HepG2 (cell line): ENCODE measurements around the gene CNPPD1. TPM values are rescaled to one million over a fixed set of nuclear protein-coding genes. Genes with fewer than 3 reads are reported as not detected.

ENCODE experiments used
- ARHGAP35 ChIP-seq: sonication (generic); formaldehyde crosslinking; IDR thresholded peaks from 2 replicates; pipeline ENCODE4 v1.9.0; 2022; ENCODE audit warnings: mild to moderate bottlenecking, inconsistent platforms, moderate library complexity, missing genetic modification reagents, borderline replicate concordance
- KDM5B ChIP-seq: sonication (generic); formaldehyde crosslinking; IDR thresholded peaks from 2 replicates; pipeline ENCODE4 v1.4.0; 2020; ENCODE audit warnings: missing genetic modification reagents, mild to moderate bottlenecking, borderline replicate concordance
- MAFG ChIP-seq: sonication (generic); formaldehyde crosslinking; IDR thresholded peaks from 2 replicates; pipeline ENCODE4 v1.5.1; 2020; ENCODE audit warnings: mild to moderate bottlenecking, missing genetic modification reagents
- MZF1 ChIP-seq: sonication (generic); formaldehyde crosslinking; IDR thresholded peaks from 2 replicates; pipeline ENCODE4 v1.8.1; 2023; ENCODE audit warnings: mild to moderate bottlenecking, missing genetic modification reagents, borderline replicate concordance
- PITX1 ChIP-seq: sonication (generic); formaldehyde crosslinking; IDR thresholded peaks from 2 replicates; pipeline ENCODE4 v1.5.1; 2020; ENCODE audit warnings: mild to moderate bottlenecking, missing genetic modification reagents
- POGZ ChIP-seq: sonication (generic); formaldehyde crosslinking; IDR thresholded peaks from 2 replicates; pipeline ENCODE4 v1.4.0; 2020; ENCODE audit warnings: mild to moderate bottlenecking, missing genetic modification reagents
- RFX5 ChIP-seq: IDR thresholded peaks from 2 replicates; pipeline ENCODE4 v1.6.1; 2011; ENCODE audit warnings: low read depth, low read length, improper control_type of control experiment
- RXRA ChIP-seq: sonication (generic); formaldehyde crosslinking; IDR thresholded peaks from 2 replicates; pipeline ENCODE4 v1.5.1; 2020; ENCODE audit warnings: missing genetic modification reagents
- SAP130 ChIP-seq: IDR thresholded peaks from 2 replicates; pipeline ENCODE4 v1.6.1; 2016; ENCODE audit warnings: low read depth
- SMAD3 ChIP-seq: sonication (generic); formaldehyde crosslinking; IDR thresholded peaks from 2 replicates; pipeline ENCODE4 v1.4.0; 2020; ENCODE audit warnings: missing genetic modification reagents
- SOX5 ChIP-seq: IDR thresholded peaks from 2 replicates; pipeline ENCODE4 v1.6.1; 2016; ENCODE audit warnings: borderline replicate concordance
- UBTF ChIP-seq: sonication (generic); formaldehyde crosslinking; IDR thresholded peaks from 2 replicates; pipeline ENCODE4 v1.4.0; 2020; ENCODE audit warnings: mild to moderate bottlenecking, missing genetic modification reagents
- ZC3H13 ChIP-seq: sonication (generic); formaldehyde crosslinking; IDR thresholded peaks from 2 replicates; pipeline ENCODE4 v1.8.1; 2023; ENCODE audit warnings: mild to moderate bottlenecking, missing genetic modification reagents, moderate library complexity
- ZKSCAN8 ChIP-seq: IDR thresholded peaks from 2 replicates; pipeline ENCODE4 v1.6.1; 2016; ENCODE audit warnings: borderline replicate concordance, missing genetic modification reagents, missing compliant biosample characterization
- ZNF160 ChIP-seq: sonication (generic); formaldehyde crosslinking; IDR thresholded peaks from 2 replicates; pipeline ENCODE4 v1.8.0; 2022; ENCODE audit warnings: mild to moderate bottlenecking, inconsistent platforms, missing genetic modification reagents
- ZNF225 ChIP-seq: sonication (generic); formaldehyde crosslinking; IDR thresholded peaks from 2 replicates; pipeline ENCODE4 v1.4.0; 2020; ENCODE audit warnings: mild to moderate bottlenecking, missing genetic modification reagents
- ZNF276 ChIP-seq: sonication (generic); formaldehyde crosslinking; IDR thresholded peaks from 2 replicates; pipeline ENCODE4 v1.4.0; 2020; ENCODE audit warnings: mild to moderate bottlenecking, low read depth, missing genetic modification reagents
- ZNF431 ChIP-seq: sonication (generic); formaldehyde crosslinking; IDR thresholded peaks from 2 replicates; pipeline ENCODE4 v1.9.0; 2022; ENCODE audit warnings: missing genetic modification reagents, low read depth, mild to moderate bottlenecking, borderline replicate concordance
- ZNF598 ChIP-seq: sonication (generic); formaldehyde crosslinking; IDR thresholded peaks from 2 replicates; pipeline ENCODE4 v1.5.1; 2020; ENCODE audit warnings: mild to moderate bottlenecking, missing genetic modification reagents, borderline replicate concordance
- ZNF761 ChIP-seq: sonication (generic); formaldehyde crosslinking; conservative IDR thresholded peaks from 2 replicates; pipeline ENCODE4 v1.4.0; 2020; ENCODE audit warnings: mild to moderate bottlenecking, missing genetic modification reagents
- ZNF790 ChIP-seq: sonication (generic); formaldehyde crosslinking; IDR thresholded peaks from 2 replicates; pipeline ENCODE4 v1.8.0; 2022; ENCODE audit warnings: missing genetic modification reagents, mild to moderate bottlenecking, borderline replicate concordance
- ZSCAN22 ChIP-seq: sonication (generic); formaldehyde crosslinking; IDR thresholded peaks from 2 replicates; pipeline ENCODE4 v1.4.0; 2020; ENCODE audit warnings: mild to moderate bottlenecking, missing genetic modification reagents
- ZUFSP ChIP-seq: sonication (generic); formaldehyde crosslinking; IDR thresholded peaks from 2 replicates; pipeline ENCODE4 v1.9.0; 2021; ENCODE audit warnings: missing genetic modification reagents, mild to moderate bottlenecking, borderline replicate concordance
- polyA plus RNA-seq, 8 experiments: library from polyadenylated mRNA; depleted of rRNA in 3 of 8; stranded (reverse) in 7 of 8; unstranded in 1 of 8; fragments of >200 nt; fragmentation: Illumina TruSeq in 4 of 8; extraction: Trizol in 4 of 8; gene quantifications; 2 replicates each; pipeline versions ENCODE4 v1.2.1 to v1.2.3, GENCODE V29; 2011 to 2016; ENCODE audit warnings: low read depth in 4 of 8, missing spikeins in 1 of 8, mixed read lengths in 1 of 8; ENCODE audit not compliant: insufficient read depth in 1 of 8
- total RNA-seq, 5 experiments: library from RNA; depleted of rRNA; stranded (reverse); fragments of >200 nt; fragmentation: Illumina TruSeq; extraction: Trizol; gene quantifications; 2 replicates each; pipeline ENCODE4 v1.2.3, GENCODE V29; 2016; ENCODE audit warnings: low read depth in 1 of 5

The CNPPD1 gene
- total and polyA plus RNA-seq, 2 of the 13 experiments (the other 11 are each of a cell fraction or from before 2014, with no cell fraction given), result 35.5 to 49.4 TPM

- TF ChIP-seq ZNF276 (CRISPR knock-in tag), result 0 out of 2 replicates have a peak, but pooled peaks have one; percentile 60
- no peak for TF ChIP-seq MZF1 (CRISPR knock-in tag)
- TF ChIP-seq RXRA, result peak; percentile 80
- peak; percentile 53; the same call in 1 of the 2 replicates for TF ChIP-seq ZSCAN22 (CRISPR knock-in tag)
- TF ChIP-seq ZNF431 (CRISPR knock-in tag), result peak; percentile 37
- peak; percentile 46; the same call in 1 of the 2 replicates for TF ChIP-seq SOX5 (CRISPR knock-in tag)
- TF ChIP-seq SAP130, result peak; percentile 91
- TF ChIP-seq PITX1, result 0 out of 2 replicates have a peak, but pooled peaks have one; percentile 46
- TF ChIP-seq ZNF225 (CRISPR knock-in tag), result no peak
- TF ChIP-seq SMAD3 (CRISPR knock-in tag), result no peak
- peak; percentile 82 for TF ChIP-seq UBTF (CRISPR knock-in tag)
- TF ChIP-seq ARHGAP35, result no peak; the same call in 1 of the 2 replicates
- TF ChIP-seq MAFG, result no peak
- no peak for TF ChIP-seq ZUFSP (CRISPR knock-in tag)
- peak; percentile 85; the same call in 1 of the 2 replicates for TF ChIP-seq ZNF790 (CRISPR knock-in tag)
- no peak for TF ChIP-seq ZNF761 (CRISPR knock-in tag)
- TF ChIP-seq ZKSCAN8 (CRISPR knock-in tag), result no peak; the same call in 1 of the 2 replicates
- no peak for TF ChIP-seq ZNF160 (CRISPR knock-in tag)
- no peak for TF ChIP-seq RFX5
- TF ChIP-seq POGZ (CRISPR knock-in tag), result peak; percentile 78
- TF ChIP-seq ZC3H13, result peak; percentile 81
- peak; percentile 85; the same call in 1 of the 2 replicates for TF ChIP-seq KDM5B (CRISPR knock-in tag)
- peak; percentile 81; the same call in 1 of the 2 replicates for TF ChIP-seq ZNF598 (CRISPR knock-in tag)
Measured at GRCh38 chr2:219177552-219178376, 1.0 kb upstream of the CNPPD1 start, which contains the start of gene RETREG2 (continued).
